ENCODE results near the gene HTR6.

DNA sequence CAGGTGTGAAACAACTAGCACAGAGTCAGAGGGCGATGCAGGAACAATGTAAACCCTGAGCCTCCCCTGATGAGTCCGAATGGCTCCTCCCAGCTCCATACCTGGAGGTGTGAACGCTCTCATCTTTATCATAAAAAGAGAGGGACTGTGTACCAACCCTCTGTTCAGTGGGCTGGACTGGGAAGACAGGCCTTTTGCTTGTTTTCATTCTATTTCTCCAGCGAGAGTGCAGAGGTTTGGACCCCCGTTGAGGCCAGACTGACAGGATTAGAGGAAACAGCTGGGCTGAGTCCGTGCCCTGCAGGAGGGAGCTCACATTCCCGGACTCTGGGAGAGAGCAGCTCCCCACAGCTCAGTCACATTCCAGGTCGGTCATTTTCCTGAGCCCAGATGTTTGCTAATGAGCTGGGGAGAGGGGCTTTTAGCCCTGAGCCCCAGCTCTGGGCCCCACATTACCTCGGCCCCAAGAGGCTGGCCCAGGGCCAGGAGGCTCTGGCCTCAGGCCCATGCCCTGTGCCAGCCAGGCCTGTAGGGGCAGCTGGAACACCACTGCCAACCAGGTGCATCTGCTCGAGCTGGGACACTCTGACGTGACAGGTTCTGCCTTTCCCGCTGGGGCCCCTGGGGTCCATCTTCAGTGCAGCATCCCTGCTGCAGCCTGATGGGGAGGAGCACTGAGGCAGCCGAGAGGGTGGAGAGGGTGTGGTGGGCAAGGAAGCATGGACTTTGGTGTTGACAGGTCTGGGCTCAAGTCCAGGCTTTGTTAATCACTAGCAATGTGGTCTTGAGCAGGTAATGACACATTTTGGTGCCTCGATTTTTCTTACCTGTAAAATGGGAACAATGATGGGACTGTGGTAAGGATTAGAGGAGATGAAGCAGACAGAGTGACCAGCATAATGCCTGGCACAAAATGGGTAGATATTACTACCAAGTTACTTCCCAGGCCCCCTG lies 24.0 kb upstream of the HTR6 start:
- TF ChIP-seq CTCF (IDR thresholded peaks at IDR 0.05) = no peak
- no peak for TF ChIP-seq SIN3A (IDR thresholded peaks at IDR 0.05; ENCODE audit: borderline replicate concordance, insufficient read depth, low read depth, low read length)
- TF ChIP-seq REST (IDR thresholded peaks at IDR 0.05; ENCODE audit: insufficient read depth in 1 of 2, low read depth in 2 of 2, low read length in 1 of 2) = no peak

Measured in Panc1 (cell line).